Cerebellar cortex (tissue), 1 donor: ENCODE measurements around the gene CYLD.

ENCODE experiments used
- DNase-seq: peaks from one replicate; pipeline ENCODE4 v3.0.0-alpha.2; 2015; ENCODE audit warnings: low spot score

CYLD gene

GRCh38 chr16:50741781-50742575, at the start of gene CYLD:
Gene CYLD (plus strand): TSS chr16:50742086. CDS start chr16:50749699, 7,613 bp downstream.
- DNase-seq, result peak; percentile 100

GRCh38 chr16:50692644-50692998, 49.3 kb upstream of the CYLD start:
- DNase-seq, result no peak

- DNase-seq, result no peak
Measured at GRCh38 chr16:50692999-50693781, 48.7 kb upstream of the CYLD start, which contains the start of gene NOD2. Gene NOD2 (plus strand): TSS chr16:50693606. CDS start chr16:50699496, 5,890 bp downstream.

GRCh38 chr16:50694206-50694605, 47.7 kb upstream of the CYLD start:
- no peak for DNase-seq

- DNase-seq, result no peak
Measured at GRCh38 chr16:50695017-50696000, 46.6 kb upstream of the CYLD start.

GRCh38 chr16:50696126-50696525, 45.8 kb upstream of the CYLD start:
- no peak for DNase-seq

- no peak for DNase-seq
Measured at GRCh38 chr16:50696575-50697420, 45.1 kb upstream of the CYLD start.

- no peak for DNase-seq
Measured at GRCh38 chr16:50697421-50697715, 44.5 kb upstream of the CYLD start.

- DNase-seq, result no peak
Measured at GRCh38 chr16:50697881-50698767, 43.8 kb upstream of the CYLD start.

- no peak for DNase-seq
Measured at GRCh38 chr16:50699326-50700159, 42.3 kb upstream of the CYLD start.

GRCh38 chr16:50702725-50703124, 39.2 kb upstream of the CYLD start:
- DNase-seq, result no peak

GRCh38 chr16:50704245-50704644, 37.6 kb upstream of the CYLD start:
- DNase-seq, result no peak

GRCh38 chr16:50705436-50706110, 36.3 kb upstream of the CYLD start:
- no peak for DNase-seq

GRCh38 chr16:50706250-50706649, 35.6 kb upstream of the CYLD start:
- no peak for DNase-seq

GRCh38 chr16:50708373-50709060, 33.4 kb upstream of the CYLD start:
- no peak for DNase-seq

- no peak for DNase-seq
Measured at GRCh38 chr16:50709061-50709684, 32.7 kb upstream of the CYLD start.

GRCh38 chr16:50709980-50710379, 31.9 kb upstream of the CYLD start:
- DNase-seq, result no peak

GRCh38 chr16:50711040-50711439, 30.8 kb upstream of the CYLD start:
- DNase-seq, result no peak
